Hepatocyte (in vitro differentiated cells): ENCODE data around the gene EGF.

Source experiments
- CTCF ChIP-seq: fragments of 200-600 bp; sonication (generic); IDR thresholded peaks from 2 replicates; pipeline ENCODE4 v1.5.1; 2016; ENCODE audit warnings: antibody characterized with exemption, mild to moderate bottlenecking; ENCODE audit not compliant: poor library complexity
- EZH2phosphoT487 ChIP-seq: fragments of 200-600 bp; sonication (generic); IDR thresholded peaks from one replicate; pipeline ENCODE4 v1.6.1; 2018; ENCODE audit warnings: antibody characterized with exemption, mild to moderate bottlenecking, low read depth, moderate library complexity; ENCODE audit not compliant: unreplicated experiment, severe bottlenecking

DNA sequence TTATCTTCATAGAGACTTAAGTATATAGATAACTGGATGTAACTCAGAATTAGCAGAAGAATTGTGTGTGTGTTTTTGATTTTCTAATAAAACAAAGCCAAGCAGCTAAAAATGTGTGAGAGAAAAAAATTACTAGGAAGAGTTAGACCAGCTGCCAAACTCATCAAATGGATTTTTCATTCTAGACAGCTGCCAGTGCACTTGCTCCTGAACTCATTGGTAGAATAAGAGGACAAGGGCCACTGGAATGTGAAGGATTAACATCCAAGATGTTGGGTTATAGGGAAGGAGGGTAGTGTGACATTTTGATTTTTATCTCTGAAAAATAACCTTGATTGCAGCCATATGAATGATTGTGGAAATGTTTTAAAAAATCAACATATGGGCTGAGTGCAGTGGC, 49.7 kb downstream of the EGF start:
- TF ChIP-seq CTCF (no peak), EZH2phosphoT487 (no peak)
